CD4-positive, alpha-beta T cell (primary cell): ENCODE measurements around the gene FYN. TPM values are rescaled to one million over a fixed set of nuclear protein-coding genes. Genes with fewer than 3 reads are reported as not detected.
A peak's percentile ranks its signal among the peaks of the same experiment; 100 is the strongest.

Experiments
- ATAC-seq: fragments of 200-7000 bp; cut with Tn5 transposase; one replicate; pipeline ENCODE4 v1.10.0; 2022; ENCODE audit warnings: mild to moderate bottlenecking; ENCODE audit not compliant: poor library complexity
- CTCF ChIA-PET: fragments of 350-600 bp; sonication (Branson Sonifier 250); formaldehyde crosslinking; loops from one replicate; lab custom pipeline; 2021; ENCODE audit warnings: antibody characterized with exemption, inconsistent platforms; lab: Charles Lee
- POLR2A ChIA-PET: fragments of 350-600 bp; sonication (Branson Sonifier 250); formaldehyde crosslinking; loops from one replicate; lab custom pipeline; 2021; ENCODE audit warnings: antibody characterized with exemption, inconsistent platforms; lab: Charles Lee
- DNase-seq, 14 experiments: peaks; one replicate each; pipeline ENCODE4 v3.0.0-alpha.2; 2013 to 2020; ENCODE audit warnings: mixed read lengths in 2 of 14
- H3K27ac ChIP-seq, 2 donors: one replicate each; pipeline versions ENCODE4 v1.5.1 to v1.7.0; 2013; ENCODE audit warnings: low read length in 2 of 2, low read depth in 1 of 2, mild to moderate bottlenecking in 1 of 2
- H3K27me3 ChIP-seq, 2 experiments: 1 replicate in 1 of 2; 2 replicates in 1 of 2; pipeline versions ENCODE4 v1.6.1 to v1.7.0; 2013; ENCODE audit warnings: low read length in 2 of 2, control low read depth in 1 of 2, mild to moderate bottlenecking in 1 of 2, moderate library complexity in 1 of 2; ENCODE audit not compliant: insufficient read depth in 2 of 2, control insufficient read depth in 1 of 2
- H3K36me3 ChIP-seq: one replicate; pipeline ENCODE4 v1.6.1; 2013; ENCODE audit warnings: low read length, control low read depth; ENCODE audit not compliant: insufficient read depth
- H3K4me1 ChIP-seq: one replicate; pipeline ENCODE4 v1.6.1; 2013; ENCODE audit warnings: low read length, control low read depth; ENCODE audit not compliant: insufficient read depth
- H3K4me3 ChIP-seq: one replicate; pipeline ENCODE4 v1.5.1; 2013; ENCODE audit warnings: mild to moderate bottlenecking, low read length, moderate library complexity
- H3K9me3 ChIP-seq, 2 experiments: 1 replicate in 1 of 2; 2 replicates in 1 of 2; pipeline versions ENCODE4 v1.6.1 to v1.7.0; 2013; ENCODE audit warnings: low read length in 2 of 2, mild to moderate bottlenecking in 2 of 2, control low read depth in 1 of 2, moderate library complexity in 1 of 2; ENCODE audit not compliant: control insufficient read depth in 1 of 2, insufficient read depth in 1 of 2
- H3K27ac Mint-ChIP-seq: one replicate; pipeline ENCODE4 v1.8.0; 2020; ENCODE audit warnings: mixed read lengths
- H3K27me3 Mint-ChIP-seq: one replicate; pipeline ENCODE4 v1.8.0; 2021; ENCODE audit warnings: mixed read lengths
- H3K36me3 Mint-ChIP-seq: one replicate; pipeline ENCODE4 v1.8.0; 2021; ENCODE audit warnings: low read depth, mixed read lengths
- H3K4me1 Mint-ChIP-seq: one replicate; pipeline ENCODE4 v1.8.0; 2021; ENCODE audit warnings: low read depth, mixed read lengths
- H3K4me3 Mint-ChIP-seq: one replicate; pipeline ENCODE4 v1.8.0; 2020; ENCODE audit warnings: mild to moderate bottlenecking, mixed read lengths
- H3K9me3 Mint-ChIP-seq: one replicate; pipeline ENCODE4 v1.8.0; 2020; ENCODE audit warnings: mixed read lengths
- intact Hi-C, 2 experiments: fragments of 100-400 bp; cut with DNase I in 1 of 2; cut with micrococcal nuclease in 1 of 2; formaldehyde crosslinking; loops; one replicate each; pipeline versions ENCODE4 v1.15.1 to v1.9.0; 2023 to 2025; cut with DNase I, micrococcal nuclease
- total RNA-seq, 174 experiments: library from RNA in 2 of 174; stranded (reverse) in 2 of 174; gene quantifications; one replicate each; pipeline ENCODE4 v1.2.3 and lab custom pipeline; 2021 to 2026
- TF ChIP-seq, protein P1 (sequence below): fragments of 200-600 bp; IDR thresholded peaks from one replicate; pipeline ENCODE4 v1.8.0; 2022; ENCODE audit warnings: antibody characterized with exemption, mild to moderate bottlenecking

The FYN gene
- total RNA-seq, 2 experiments from 2014 or later: 419 TPM

DNA sequence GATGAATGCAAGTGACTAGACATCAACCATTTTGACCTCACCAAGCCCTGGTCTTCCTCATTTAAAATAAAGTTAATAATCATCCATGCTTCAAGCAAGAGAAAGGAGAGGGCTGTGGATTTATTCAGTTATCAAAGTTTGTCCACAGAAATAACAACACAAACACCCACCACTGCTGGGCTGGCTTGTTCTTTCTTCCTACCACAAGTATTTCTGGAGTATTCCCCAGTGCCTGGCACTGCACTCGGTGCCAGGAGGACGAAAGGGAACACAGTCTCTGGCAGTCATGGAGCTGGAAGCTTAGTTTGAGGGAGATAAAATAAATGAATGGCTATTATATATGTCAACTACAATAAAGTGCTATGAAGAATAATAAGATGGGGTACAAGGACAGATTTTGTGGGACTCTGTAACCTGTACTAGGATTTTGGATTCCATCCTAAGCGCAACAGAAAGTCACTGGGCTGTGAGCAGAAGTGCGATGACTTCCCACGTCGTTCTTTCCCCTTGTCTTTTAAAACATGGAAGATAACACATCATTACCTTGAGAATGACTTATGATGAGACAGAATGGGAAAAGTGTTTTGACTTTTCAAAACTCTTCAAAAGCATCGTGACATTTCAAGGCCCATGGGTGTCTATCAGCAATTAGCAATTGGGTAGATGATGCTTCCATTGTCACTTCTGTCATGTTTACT is 193.1 kb downstream of the FYN start:
- H3K36me3 ChIP-seq: peaks cover 95% of the 10 kb centered on the region

DNA sequence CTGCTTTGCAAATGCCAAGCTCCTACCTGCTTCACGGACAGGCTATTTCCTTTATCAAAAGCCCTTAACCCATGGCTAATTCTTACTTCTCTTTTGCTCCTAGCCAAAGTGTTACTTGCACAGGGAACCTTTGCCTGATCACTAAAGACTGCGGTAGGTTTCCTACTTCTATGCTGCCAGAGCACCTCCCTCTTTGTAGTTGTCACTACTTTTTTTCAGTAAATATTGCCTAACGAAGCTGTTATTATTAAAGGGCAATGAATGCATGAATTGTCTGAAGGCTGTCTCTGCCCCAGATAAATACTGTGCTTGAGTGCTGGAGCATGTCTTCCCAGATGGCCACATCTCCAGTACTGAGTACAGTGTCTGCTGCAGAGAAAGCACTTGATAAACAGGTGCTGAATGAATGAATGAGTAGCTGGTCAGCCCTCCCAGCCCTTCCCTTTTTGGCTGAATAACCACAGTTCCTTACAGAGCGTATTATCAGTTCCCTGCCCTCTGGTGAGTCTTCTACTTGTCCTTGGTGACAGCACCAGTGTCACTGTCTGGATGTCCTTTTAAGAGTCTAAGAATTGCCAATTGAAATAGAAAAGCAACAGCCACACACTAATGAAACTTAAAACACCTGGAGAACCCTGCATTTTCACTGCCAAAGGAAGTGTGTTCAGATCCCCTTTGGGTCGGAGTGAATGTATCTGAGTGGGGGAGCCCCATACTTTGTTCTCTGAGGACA is 194.0 kb downstream of the FYN start:
- no peak for DNase-seq
- Histone ChIP-seq H3K36me3 (peaks cover 96% of the 10 kb centered on the region), H3K27ac (no peak overlapping the region), H3K27me3 (no peaks in the 10 kb centered on the region), H3K9me3 (no peaks in the 10 kb centered on the region), H3K4me1 (peaks cover 37% of the 10 kb centered on the region), H3K4me3 (no peak overlapping the region)
- no peak overlapping the region for H3K4me3 Mint-ChIP-seq
- H3K9me3 Mint-ChIP-seq: no peaks in the 10 kb centered on the region
- TF ChIP-seq, protein P1, sequence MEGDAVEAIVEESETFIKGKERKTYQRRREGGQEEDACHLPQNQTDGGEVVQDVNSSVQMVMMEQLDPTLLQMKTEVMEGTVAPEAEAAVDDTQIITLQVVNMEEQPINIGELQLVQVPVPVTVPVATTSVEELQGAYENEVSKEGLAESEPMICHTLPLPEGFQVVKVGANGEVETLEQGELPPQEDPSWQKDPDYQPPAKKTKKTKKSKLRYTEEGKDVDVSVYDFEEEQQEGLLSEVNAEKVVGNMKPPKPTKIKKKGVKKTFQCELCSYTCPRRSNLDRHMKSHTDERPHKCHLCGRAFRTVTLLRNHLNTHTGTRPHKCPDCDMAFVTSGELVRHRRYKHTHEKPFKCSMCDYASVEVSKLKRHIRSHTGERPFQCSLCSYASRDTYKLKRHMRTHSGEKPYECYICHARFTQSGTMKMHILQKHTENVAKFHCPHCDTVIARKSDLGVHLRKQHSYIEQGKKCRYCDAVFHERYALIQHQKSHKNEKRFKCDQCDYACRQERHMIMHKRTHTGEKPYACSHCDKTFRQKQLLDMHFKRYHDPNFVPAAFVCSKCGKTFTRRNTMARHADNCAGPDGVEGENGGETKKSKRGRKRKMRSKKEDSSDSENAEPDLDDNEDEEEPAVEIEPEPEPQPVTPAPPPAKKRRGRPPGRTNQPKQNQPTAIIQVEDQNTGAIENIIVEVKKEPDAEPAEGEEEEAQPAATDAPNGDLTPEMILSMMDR: no peak
- H3K27ac Mint-ChIP-seq: peak overlapping the region; percentile 58
- intact Hi-C loops: no loop called here
- CTCF ChIA-PET: interaction anchor here (1.0 kb wide), 1 partner anchor 117 kb away, joined by 3 read pairs; no protein-coding TSS in a partner anchor
- peaks cover 82% of the 10 kb centered on the region for H3K4me1 Mint-ChIP-seq
- ATAC-seq: no peak
- peaks cover 91% of the 10 kb centered on the region for H3K36me3 Mint-ChIP-seq
- POLR2A ChIA-PET: no interaction called here
- no peaks in the 10 kb centered on the region for H3K27me3 Mint-ChIP-seq

More for the DNA sequence above, 193.1 kb downstream of the FYN start:
- H3K4me3 ChIP-seq: no peak overlapping the region
- no peaks in the 10 kb centered on the region for H3K9me3 ChIP-seq
- no peak overlapping the region for H3K4me3 Mint-ChIP-seq
- DNase-seq (no peak), ATAC-seq (no peak)
- H3K9me3 Mint-ChIP-seq: no peaks in the 10 kb centered on the region
- ChIA-PET POLR2A (no interaction called here), CTCF (interaction anchor here (0.7 to 1.0 kb wide), 2 partner anchors 22 to 116 kb away, joined by 3 read pairs; no protein-coding TSS in a partner anchor)
- TF ChIP-seq, protein P1: no peak
- peak overlapping the region; percentile 58 for H3K27ac Mint-ChIP-seq
- peaks cover 43% of the 10 kb centered on the region for H3K4me1 ChIP-seq
- no peaks in the 10 kb centered on the region for H3K27me3 ChIP-seq
- H3K36me3 Mint-ChIP-seq: peaks cover 91% of the 10 kb centered on the region
- no peak overlapping the region for H3K27ac ChIP-seq
- peaks cover 87% of the 10 kb centered on the region for H3K4me1 Mint-ChIP-seq
- intact Hi-C loops: no loop called here
- no peaks in the 10 kb centered on the region for H3K27me3 Mint-ChIP-seq

DNA sequence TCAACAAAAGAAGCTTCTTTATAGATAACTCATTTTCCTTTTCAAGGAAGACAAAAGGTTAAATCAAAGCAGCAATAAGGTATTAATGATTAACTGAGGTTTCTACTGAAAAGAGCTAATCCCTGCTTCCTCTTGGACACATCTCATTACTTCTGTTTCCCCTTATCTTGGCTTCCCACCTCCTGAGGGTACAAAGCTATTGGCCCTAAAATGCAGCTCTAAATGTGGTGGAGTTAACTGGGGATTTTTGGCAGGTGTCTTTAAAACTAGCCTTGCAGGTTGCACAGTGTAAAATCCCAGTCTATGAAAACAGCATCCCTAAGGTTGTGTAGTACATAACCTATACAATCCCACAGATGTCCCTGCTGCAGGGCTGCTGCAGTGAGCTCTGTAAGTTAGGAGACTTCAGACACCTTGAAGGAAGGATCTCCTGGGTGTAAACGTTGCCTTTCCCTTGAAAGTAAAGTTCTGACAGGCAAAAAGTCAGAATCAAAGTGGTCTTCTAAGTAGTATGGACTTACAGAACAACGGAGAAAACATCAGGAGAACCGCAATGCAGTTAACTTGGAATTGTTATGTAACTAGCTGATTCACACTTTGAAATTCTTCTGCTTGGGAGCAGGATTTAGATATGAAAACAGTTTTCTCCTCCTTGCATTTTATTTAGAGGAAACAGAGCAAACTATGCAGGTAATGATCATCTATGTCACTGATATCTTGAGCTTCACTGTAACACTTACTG is 195.8 kb downstream of the FYN start:
- Mint-ChIP-seq H3K4me3 (no peak overlapping the region), H3K4me1 (peaks cover 64% of the 10 kb centered on the region), H3K27me3 (no peaks in the 10 kb centered on the region), H3K36me3 (peaks cover 92% of the 10 kb centered on the region), H3K9me3 (no peaks in the 10 kb centered on the region), H3K27ac (peak overlapping the region; percentile 58)
- ChIA-PET POLR2A (no interaction called here), CTCF (interaction anchor here (1.5 kb wide), 1 partner anchor 366 kb away, joined by 5 read pairs; no protein-coding TSS in a partner anchor)
- intact Hi-C loops: no loop called here
- DNase-seq (no peak), ATAC-seq (no peak)
- Histone ChIP-seq H3K36me3 (peaks cover 96% of the 10 kb centered on the region), H3K27ac (peak overlapping the region in 1 of 2 donors; percentile 39), H3K9me3 (no peaks in the 10 kb centered on the region), H3K4me1 (peaks cover 19% of the 10 kb centered on the region), H3K4me3 (no peak overlapping the region), H3K27me3 (no peaks in the 10 kb centered on the region)
- TF ChIP-seq, protein P1: no peak
